Natural killer cell (primary cell): ENCODE results near the gene TMEM151A. TPM values are rescaled to one million over a fixed set of nuclear protein-coding genes. Genes with fewer than 3 reads are reported as not detected.

Experiments
- ATAC-seq, 3 donors: fragments of 150-1000 bp in 2 of 3; fragments of 200-7000 bp in 1 of 3; cut with Tn5 transposase; 1 replicate in 1 of 3; 2 replicates in 2 of 3; pipeline ENCODE4 v1.10.0; 2021; ENCODE audit warnings: mild to moderate bottlenecking in 2 of 3, moderate library complexity in 2 of 3
- DNase-seq, 2 donors: peaks; one replicate each; pipeline versions ENCODE4 v3.0.0 to v3.0.0-alpha.2; 2013 to 2021; ENCODE audit warnings: mixed read lengths in 1 of 2
- H3K27ac ChIP-seq: one replicate; pipeline ENCODE4 v1.5.1; 2013; ENCODE audit warnings: mild to moderate bottlenecking, low read length
- H3K27me3 ChIP-seq: one replicate; pipeline ENCODE4 v1.6.1; 2013; ENCODE audit warnings: low read length; ENCODE audit not compliant: control insufficient read depth, insufficient read depth
- H3K36me3 ChIP-seq: one replicate; pipeline ENCODE4 v1.6.1; 2013; ENCODE audit warnings: low read length; ENCODE audit not compliant: control insufficient read depth, insufficient read depth
- H3K4me1 ChIP-seq: one replicate; pipeline ENCODE4 v1.6.1; 2013; ENCODE audit warnings: low read length; ENCODE audit not compliant: control insufficient read depth, insufficient read depth
- H3K4me3 ChIP-seq: one replicate; pipeline ENCODE4 v1.5.1; 2013; ENCODE audit warnings: low read length
- H3K9me3 ChIP-seq: one replicate; pipeline ENCODE4 v1.6.1; 2013; ENCODE audit warnings: low read length; ENCODE audit not compliant: control insufficient read depth, insufficient read depth
- H3K27ac Mint-ChIP-seq, 2 donors: one replicate each; pipeline ENCODE4 v1.8.0; 2022; ENCODE audit warnings: mild to moderate bottlenecking in 2 of 2, mixed read lengths in 2 of 2, moderate library complexity in 1 of 2
- H3K27me3 Mint-ChIP-seq, 2 donors: one replicate each; pipeline ENCODE4 v1.8.0; 2022; ENCODE audit warnings: low read depth in 2 of 2, mixed read lengths in 2 of 2
- H3K36me3 Mint-ChIP-seq: one replicate; pipeline ENCODE4 v1.8.0; 2022; ENCODE audit warnings: mixed read lengths
- H3K4me1 Mint-ChIP-seq, 2 donors: one replicate each; pipeline ENCODE4 v1.8.0; 2022; ENCODE audit warnings: mixed read lengths in 2 of 2
- H3K4me3 Mint-ChIP-seq: one replicate; pipeline ENCODE4 v1.8.0; 2022; ENCODE audit warnings: mild to moderate bottlenecking, moderate library complexity, mixed read lengths
- H3K9me3 Mint-ChIP-seq, 2 donors: one replicate each; pipeline ENCODE4 v1.8.0; 2022; ENCODE audit warnings: mixed read lengths in 2 of 2
- CTCF ChIP-seq: fragments of 200-600 bp; IDR thresholded peaks from one replicate; pipeline ENCODE4 v1.8.0; 2022; ENCODE audit warnings: antibody characterized with exemption
- WGBS: methylation state at CpG from one replicate; pipeline ENCODE4 v1.1.7; 2013; ENCODE audit warnings: missing lambda C conversion rate; ENCODE audit not compliant: insufficient coverage; 5-methylcytosine and 5-hydroxymethylcytosine counted together
- intact Hi-C: fragments of 100-400 bp; cut with micrococcal nuclease; formaldehyde crosslinking; loops from one replicate; pipeline ENCODE4 v1.14.2; 2022
- total RNA-seq, 4 donors: library from RNA; stranded (reverse); fragments of 120-200 nt in 1 of 4; gene quantifications; one replicate each; pipeline versions ENCODE4 v1.2.3 to v1.2.4, GENCODE V29; 2013 to 2022

TMEM151A gene
- total RNA-seq, 3 donors from 2014 or later (not counting 1 experiment from before 2014, with no cell fraction given), result not detected

GRCh38 chr11:66325263-66325671 is 33.6 kb downstream of the TMEM151A start:
- no peaks in the 10 kb centered on the region for H3K9me3 ChIP-seq
- DNase-seq (no peak), ATAC-seq (no peak)
- intact Hi-C loops, result no loop called here
- 68% methylated on average over 8 of the region's 8 CpGs for WGBS
- Mint-ChIP-seq H3K27ac (no peak overlapping the region), H3K4me1 (peaks cover 19 to 43% of the 10 kb centered on the region in 2 donors), H3K9me3 (no peaks in the 10 kb centered on the region), H3K36me3 (no peaks in the 10 kb centered on the region), H3K4me3 (no peak overlapping the region), H3K27me3 (peaks cover 0 to under 1% of the 10 kb centered on the region in 2 donors)
- H3K4me3 ChIP-seq, result no peak overlapping the region
- peaks cover 40% of the 10 kb centered on the region for H3K4me1 ChIP-seq
- no peaks in the 10 kb centered on the region for H3K27me3 ChIP-seq
- no peaks in the 10 kb centered on the region for H3K36me3 ChIP-seq
- no peak overlapping the region for H3K27ac ChIP-seq
- TF ChIP-seq CTCF, result no peak

- Mint-ChIP-seq H3K9me3 (no peaks in the 10 kb centered on the region), H3K4me1 (peaks cover 19 to 43% of the 10 kb centered on the region in 2 donors), H3K27ac (peak overlapping the region; percentile 15 to 74), H3K4me3 (no peak overlapping the region), H3K36me3 (no peaks in the 10 kb centered on the region), H3K27me3 (no peaks in the 10 kb centered on the region)
- ATAC-seq (no peak), DNase-seq (peak in 1 of 2 donors; percentile 62)
- no peak for TF ChIP-seq CTCF
- Histone ChIP-seq H3K4me1 (peaks cover 40% of the 10 kb centered on the region), H3K27me3 (peaks cover 3% of the 10 kb centered on the region), H3K4me3 (no peak overlapping the region), H3K9me3 (no peaks in the 10 kb centered on the region), H3K27ac (no peak overlapping the region), H3K36me3 (no peaks in the 10 kb centered on the region)
- intact Hi-C loops, result no loop called here
- 58% methylated on average over 20 of the region's 21 CpGs for WGBS
Measured at GRCh38 chr11:66326261-66327111, 34.8 kb downstream of the TMEM151A start.

- Mint-ChIP-seq H3K27ac (peak overlapping the region; percentile 19 to 74), H3K36me3 (no peaks in the 10 kb centered on the region), H3K27me3 (peaks cover 3% of the 10 kb centered on the region in 2 donors), H3K9me3 (no peaks in the 10 kb centered on the region), H3K4me3 (peak overlapping the region; percentile 1), H3K4me1 (peaks cover 19 to 43% of the 10 kb centered on the region in 2 donors)
- DNase-seq, result no peak
- intact Hi-C loops, result loop anchor here (1.0 kb wide), 3 partner anchors 9 to 105 kb away; partner anchors contain the start of gene RIN1
- H3K36me3 ChIP-seq, result no peaks in the 10 kb centered on the region
- no peak overlapping the region for H3K4me3 ChIP-seq
- H3K4me1 ChIP-seq, result peaks cover 40% of the 10 kb centered on the region
- TF ChIP-seq CTCF, result no peak
- no peak for ATAC-seq
- no peak overlapping the region for H3K27ac ChIP-seq
- H3K27me3 ChIP-seq, result peaks cover 3% of the 10 kb centered on the region
- WGBS, result 86% methylated on average over 10 of the region's 10 CpGs
- H3K9me3 ChIP-seq, result no peaks in the 10 kb centered on the region
Measured at GRCh38 chr11:66327171-66328030, 35.7 kb downstream of the TMEM151A start.
